K562 (cell line): ENCODE measurements around the gene GNAT2. TPM values are rescaled to one million over a fixed set of nuclear protein-coding genes. Genes with fewer than 3 reads are reported as not detected.

Source experiments
- ATF1 ChIP-seq, 2 experiments: fragments of 450-650 bp in 1 of 2; IDR thresholded peaks; 2 replicates each; pipeline ENCODE4 v1.6.1; 2016; ENCODE audit warnings: missing compliant biosample characterization in 1 of 2, missing genetic modification characterization in 1 of 2
- CBX5 ChIP-seq: IDR thresholded peaks from 2 replicates; pipeline ENCODE4 v1.6.1; 2014; ENCODE audit warnings: low read depth, borderline replicate concordance
- EHMT2 ChIP-seq: fragments of 450-650 bp; IDR thresholded peaks from 2 replicates; pipeline ENCODE4 v1.6.1; 2018; ENCODE audit warnings: antibody characterized with exemption
- GABPB2 ChIP-seq: fragments of 250-450 bp; sonication (Bioruptor Pico); conservative IDR thresholded peaks from 2 replicates; pipeline ENCODE4 v1.5.1; 2021; ENCODE audit warnings: mild to moderate bottlenecking
- POLR2AphosphoS5 ChIP-seq: IDR thresholded peaks from 2 replicates; pipeline ENCODE4 v1.6.1; 2011; ENCODE audit warnings: mild to moderate bottlenecking, low read depth, low read length, moderate library complexity; ENCODE audit not compliant: control insufficient read depth, insufficient read depth
- PRPF4 ChIP-seq: fragments of 200-400 bp; formaldehyde crosslinking; IDR thresholded peaks from one replicate; pipeline ENCODE4 v1.6.1; 2017; ENCODE audit warnings: low read length, low read depth, mild to moderate bottlenecking; ENCODE audit not compliant: insufficient read depth, poor library complexity, severe bottlenecking
- ZNF253 ChIP-seq: fragments of 250-450 bp; sonication (Bioruptor Pico); conservative IDR thresholded peaks from 2 replicates; pipeline ENCODE4 v1.6.1; 2021; ENCODE audit warnings: mild to moderate bottlenecking
- ZNF583 ChIP-seq: fragments of 250-450 bp; sonication (Bioruptor Pico); IDR thresholded peaks from 2 replicates; pipeline ENCODE4 v1.4.0; 2020
- ZNF668 ChIP-seq: fragments of 250-450 bp; sonication (Bioruptor Pico); IDR thresholded peaks from 2 replicates; pipeline ENCODE4 v1.8.0; 2022; ENCODE audit warnings: mild to moderate bottlenecking, inconsistent platforms
- ZNF707 ChIP-seq: fragments of 250-450 bp; sonication (Bioruptor Pico); conservative IDR thresholded peaks from 2 replicates; pipeline ENCODE4 v1.8.0; 2022; ENCODE audit warnings: inconsistent platforms, mild to moderate bottlenecking, moderate library complexity
- polyA plus RNA-seq, 8 experiments: library from polyadenylated mRNA; depleted of rRNA in 4 of 8; stranded (reverse) in 5 of 8; unstranded in 3 of 8; fragments of >200 nt; fragmentation: Nextera tagmentation in 2 of 8; fragmentation: Illumina TruSeq in 1 of 8; extraction: Ambion mirVana in 2 of 8; extraction: Trizol in 1 of 8; gene quantifications; 2 replicates each; pipeline versions ENCODE4 v1.2.1 to v1.2.3, GENCODE V29; 2011 to 2014; ENCODE audit warnings: inconsistent platforms in 1 of 8, missing spikeins in 1 of 8
- total RNA-seq, 7 experiments: library from RNA; depleted of rRNA in 6 of 7; stranded (reverse); fragments of >200 nt in 6 of 7; fragmentation: Illumina TruSeq in 2 of 7; extraction: Trizol in 2 of 7; gene quantifications; 2 replicates each; pipeline versions ENCODE4 v1.2.1 to v1.2.3, GENCODE V29; 2011 to 2021; ENCODE audit warnings: low replicate concordance in 1 of 7
- TF ChIP-seq, protein P1 (sequence below), 2 experiments: fragments of 150-350 bp in 1 of 2; IDR thresholded peaks; 2 replicates each; pipeline ENCODE4 v1.6.1; 2012 to 2016; ENCODE audit warnings: low read depth in 2 of 2, low read length in 2 of 2, mild to moderate bottlenecking in 1 of 2, moderate library complexity in 1 of 2
- TF ChIP-seq, protein P2 (sequence below): fragments of 450-650 bp; IDR thresholded peaks from 2 replicates; pipeline ENCODE4 v1.6.1; 2018; ENCODE audit warnings: mild to moderate bottlenecking, low read depth; ENCODE audit not compliant: partially characterized antibody
- TF ChIP-seq, protein P3 (sequence below): fragments of 200-800 bp; sonication (Bioruptor generic); IDR thresholded peaks from 2 replicates; pipeline ENCODE4 v1.6.1; 2017; ENCODE audit warnings: missing genetic modification characterization, missing compliant biosample characterization
- TF ChIP-seq, protein P4 (sequence below): fragments of 450-650 bp; formaldehyde crosslinking; IDR thresholded peaks from 2 replicates; pipeline ENCODE4 v1.4.0; 2022; ENCODE audit warnings: mild to moderate bottlenecking, moderate library complexity
- TF ChIP-seq, protein P5 (sequence below), 2 experiments: fragments of 450-650 bp in 1 of 2; sonication (generic) in 1 of 2; formaldehyde crosslinking; conservative IDR thresholded peaks; 2 replicates each; pipeline versions ENCODE4 v1.4.0 to v1.8.1; 2020 to 2022; ENCODE audit warnings: mild to moderate bottlenecking in 1 of 2, missing genetic modification reagents in 1 of 2

GNAT2 gene
- total and polyA plus RNA-seq, 9 of the 15 experiments (the other 6 are each of a cell fraction or from before 2014, with no cell fraction given) = 0.06 to 0.52 (median 0.24) TPM; not detected in 1

DNA sequence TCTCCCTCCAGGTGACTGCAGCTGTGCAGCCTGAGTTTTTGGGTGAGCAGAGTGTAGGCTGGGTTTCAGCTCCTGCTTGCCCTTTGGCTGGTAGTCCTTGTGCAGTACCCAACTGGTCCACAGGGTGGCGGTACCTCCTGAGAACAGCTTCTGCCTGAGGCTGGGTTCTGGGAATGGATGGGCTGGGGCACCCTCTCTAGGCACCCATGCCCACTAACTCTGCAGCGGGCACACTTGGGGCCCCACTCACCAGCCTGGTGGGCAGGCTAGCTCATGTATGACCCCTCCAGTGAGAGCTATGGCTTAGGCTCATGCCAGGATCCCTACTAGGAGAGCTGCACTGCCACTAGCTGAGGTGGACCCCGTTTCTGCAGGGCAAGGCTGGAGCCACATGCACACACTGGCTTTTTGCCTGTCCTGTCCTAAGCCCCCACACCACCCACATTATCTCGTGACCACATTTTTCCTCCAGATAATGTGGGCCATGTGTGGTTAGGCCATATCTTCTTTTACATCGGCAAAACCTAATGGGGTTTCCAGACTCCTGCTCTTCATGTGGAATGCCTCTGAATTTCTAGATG, 21.0 kb upstream of the GNAT2 start (continued):
- TF ChIP-seq, protein P1, sequence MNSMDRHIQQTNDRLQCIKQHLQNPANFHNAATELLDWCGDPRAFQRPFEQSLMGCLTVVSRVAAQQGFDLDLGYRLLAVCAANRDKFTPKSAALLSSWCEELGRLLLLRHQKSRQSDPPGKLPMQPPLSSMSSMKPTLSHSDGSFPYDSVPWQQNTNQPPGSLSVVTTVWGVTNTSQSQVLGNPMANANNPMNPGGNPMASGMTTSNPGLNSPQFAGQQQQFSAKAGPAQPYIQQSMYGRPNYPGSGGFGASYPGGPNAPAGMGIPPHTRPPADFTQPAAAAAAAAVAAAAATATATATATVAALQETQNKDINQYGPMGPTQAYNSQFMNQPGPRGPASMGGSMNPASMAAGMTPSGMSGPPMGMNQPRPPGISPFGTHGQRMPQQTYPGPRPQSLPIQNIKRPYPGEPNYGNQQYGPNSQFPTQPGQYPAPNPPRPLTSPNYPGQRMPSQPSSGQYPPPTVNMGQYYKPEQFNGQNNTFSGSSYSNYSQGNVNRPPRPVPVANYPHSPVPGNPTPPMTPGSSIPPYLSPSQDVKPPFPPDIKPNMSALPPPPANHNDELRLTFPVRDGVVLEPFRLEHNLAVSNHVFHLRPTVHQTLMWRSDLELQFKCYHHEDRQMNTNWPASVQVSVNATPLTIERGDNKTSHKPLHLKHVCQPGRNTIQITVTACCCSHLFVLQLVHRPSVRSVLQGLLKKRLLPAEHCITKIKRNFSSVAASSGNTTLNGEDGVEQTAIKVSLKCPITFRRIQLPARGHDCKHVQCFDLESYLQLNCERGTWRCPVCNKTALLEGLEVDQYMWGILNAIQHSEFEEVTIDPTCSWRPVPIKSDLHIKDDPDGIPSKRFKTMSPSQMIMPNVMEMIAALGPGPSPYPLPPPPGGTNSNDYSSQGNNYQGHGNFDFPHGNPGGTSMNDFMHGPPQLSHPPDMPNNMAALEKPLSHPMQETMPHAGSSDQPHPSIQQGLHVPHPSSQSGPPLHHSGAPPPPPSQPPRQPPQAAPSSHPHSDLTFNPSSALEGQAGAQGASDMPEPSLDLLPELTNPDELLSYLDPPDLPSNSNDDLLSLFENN (IDR thresholded peaks at IDR 0.05; ENCODE audit: low read depth in 2 of 2, low read length in 2 of 2) = no peak
- TF ChIP-seq, protein P2, sequence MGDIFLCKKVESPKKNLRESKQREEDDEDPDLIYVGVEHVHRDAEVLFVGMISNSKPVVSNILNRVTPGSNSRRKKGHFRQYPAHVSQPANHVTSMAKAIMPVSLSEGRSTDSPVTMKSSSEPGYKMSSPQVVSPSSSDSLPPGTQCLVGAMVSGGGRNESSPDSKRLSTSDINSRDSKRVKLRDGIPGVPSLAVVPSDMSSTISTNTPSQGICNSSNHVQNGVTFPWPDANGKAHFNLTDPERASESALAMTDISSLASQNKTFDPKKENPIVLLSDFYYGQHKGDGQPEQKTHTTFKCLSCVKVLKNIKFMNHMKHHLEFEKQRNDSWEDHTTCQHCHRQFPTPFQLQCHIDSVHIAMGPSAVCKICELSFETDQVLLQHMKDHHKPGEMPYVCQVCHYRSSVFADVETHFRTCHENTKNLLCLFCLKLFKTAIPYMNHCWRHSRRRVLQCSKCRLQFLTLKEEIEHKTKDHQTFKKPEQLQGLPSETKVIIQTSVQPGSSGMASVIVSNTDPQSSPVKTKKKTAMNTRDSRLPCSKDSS = no peak
- TF ChIP-seq ZNF707 (CRISPR knock-in tag) (no peak), CBX5 (no peak), POLR2AphosphoS5 (no peak), GABPB2 (CRISPR knock-in tag) (no peak), ZNF253 (CRISPR knock-in tag) (no peak), PRPF4 (no peak), ATF1 (CRISPR knock-in tag; IDR thresholded peaks at IDR 0.05) (no peak), ATF1 (tag; IDR thresholded peaks at IDR 0.05) (no peak), ZNF668 (no peak), EHMT2 (no peak), ZNF583 (CRISPR knock-in tag) (no peak)
- TF ChIP-seq, protein P3, sequence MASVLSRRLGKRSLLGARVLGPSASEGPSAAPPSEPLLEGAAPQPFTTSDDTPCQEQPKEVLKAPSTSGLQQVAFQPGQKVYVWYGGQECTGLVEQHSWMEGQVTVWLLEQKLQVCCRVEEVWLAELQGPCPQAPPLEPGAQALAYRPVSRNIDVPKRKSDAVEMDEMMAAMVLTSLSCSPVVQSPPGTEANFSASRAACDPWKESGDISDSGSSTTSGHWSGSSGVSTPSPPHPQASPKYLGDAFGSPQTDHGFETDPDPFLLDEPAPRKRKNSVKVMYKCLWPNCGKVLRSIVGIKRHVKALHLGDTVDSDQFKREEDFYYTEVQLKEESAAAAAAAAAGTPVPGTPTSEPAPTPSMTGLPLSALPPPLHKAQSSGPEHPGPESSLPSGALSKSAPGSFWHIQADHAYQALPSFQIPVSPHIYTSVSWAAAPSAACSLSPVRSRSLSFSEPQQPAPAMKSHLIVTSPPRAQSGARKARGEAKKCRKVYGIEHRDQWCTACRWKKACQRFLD = 0 out of 2 replicates have a peak, but pooled peaks have one; percentile 16
- TF ChIP-seq, protein P4, sequence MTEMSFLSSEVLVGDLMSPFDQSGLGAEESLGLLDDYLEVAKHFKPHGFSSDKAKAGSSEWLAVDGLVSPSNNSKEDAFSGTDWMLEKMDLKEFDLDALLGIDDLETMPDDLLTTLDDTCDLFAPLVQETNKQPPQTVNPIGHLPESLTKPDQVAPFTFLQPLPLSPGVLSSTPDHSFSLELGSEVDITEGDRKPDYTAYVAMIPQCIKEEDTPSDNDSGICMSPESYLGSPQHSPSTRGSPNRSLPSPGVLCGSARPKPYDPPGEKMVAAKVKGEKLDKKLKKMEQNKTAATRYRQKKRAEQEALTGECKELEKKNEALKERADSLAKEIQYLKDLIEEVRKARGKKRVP (CRISPR knock-in tag) = peak; percentile 47; the same call in 1 of the 2 replicates
- TF ChIP-seq, protein P5, sequence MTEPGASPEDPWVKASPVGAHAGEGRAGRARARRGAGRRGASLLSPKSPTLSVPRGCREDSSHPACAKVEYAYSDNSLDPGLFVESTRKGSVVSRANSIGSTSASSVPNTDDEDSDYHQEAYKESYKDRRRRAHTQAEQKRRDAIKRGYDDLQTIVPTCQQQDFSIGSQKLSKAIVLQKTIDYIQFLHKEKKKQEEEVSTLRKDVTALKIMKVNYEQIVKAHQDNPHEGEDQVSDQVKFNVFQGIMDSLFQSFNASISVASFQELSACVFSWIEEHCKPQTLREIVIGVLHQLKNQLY (CRISPR knock-in tag; conservative IDR thresholded peaks at IDR 0.05) = no peak
